Ishikawa (cell line): Measurements from ENCODE around the gene ZNF609.

Experiments used
- CEBPB ChIP-seq: IDR thresholded peaks from 2 replicates; pipeline ENCODE4 v1.6.1; 2012
- CREB1 ChIP-seq: IDR thresholded peaks from 2 replicates; pipeline ENCODE4 v1.6.1; 2012; ENCODE audit warnings: low read depth
- EGR1 ChIP-seq: IDR thresholded peaks from 2 replicates; pipeline ENCODE4 v1.6.1; 2012
- EP300 ChIP-seq: IDR thresholded peaks from 2 replicates; pipeline ENCODE4 v1.6.1; 2012; ENCODE audit warnings: borderline replicate concordance
- FOXM1 ChIP-seq: IDR thresholded peaks from 2 replicates; pipeline ENCODE4 v1.6.1; 2012; ENCODE audit warnings: low read depth, borderline replicate concordance
- NFIC ChIP-seq: IDR thresholded peaks from 2 replicates; pipeline ENCODE4 v1.6.1; 2012
- RAD21 ChIP-seq: IDR thresholded peaks from 2 replicates; pipeline ENCODE4 v1.6.1; 2012; ENCODE audit warnings: low read depth
- TAF1 ChIP-seq: IDR thresholded peaks from 2 replicates; pipeline ENCODE4 v1.6.1; 2012; ENCODE audit warnings: low read depth, mild to moderate bottlenecking
- TCF12 ChIP-seq: IDR thresholded peaks from 2 replicates; pipeline ENCODE4 v1.6.1; 2012; ENCODE audit warnings: low read depth
- TEAD4 ChIP-seq: IDR thresholded peaks from 2 replicates; pipeline ENCODE4 v1.6.1; 2012
- USF1 ChIP-seq: IDR thresholded peaks from 2 replicates; pipeline ENCODE4 v1.6.1; 2012
- YY1 ChIP-seq: IDR thresholded peaks from 2 replicates; pipeline ENCODE4 v1.6.1; 2012; ENCODE audit warnings: low read depth
- ZBTB7A ChIP-seq: IDR thresholded peaks from 2 replicates; pipeline ENCODE4 v1.6.1; 2012; ENCODE audit warnings: low read depth
- TF ChIP-seq, protein P1 (sequence below): IDR thresholded peaks from 2 replicates; pipeline ENCODE4 v1.6.1; 2012; ENCODE audit warnings: low read depth, mild to moderate bottlenecking
- TF ChIP-seq, protein P2 (sequence below): IDR thresholded peaks from 2 replicates; pipeline ENCODE4 v1.6.1; 2012

Gene ZNF609

DNA sequence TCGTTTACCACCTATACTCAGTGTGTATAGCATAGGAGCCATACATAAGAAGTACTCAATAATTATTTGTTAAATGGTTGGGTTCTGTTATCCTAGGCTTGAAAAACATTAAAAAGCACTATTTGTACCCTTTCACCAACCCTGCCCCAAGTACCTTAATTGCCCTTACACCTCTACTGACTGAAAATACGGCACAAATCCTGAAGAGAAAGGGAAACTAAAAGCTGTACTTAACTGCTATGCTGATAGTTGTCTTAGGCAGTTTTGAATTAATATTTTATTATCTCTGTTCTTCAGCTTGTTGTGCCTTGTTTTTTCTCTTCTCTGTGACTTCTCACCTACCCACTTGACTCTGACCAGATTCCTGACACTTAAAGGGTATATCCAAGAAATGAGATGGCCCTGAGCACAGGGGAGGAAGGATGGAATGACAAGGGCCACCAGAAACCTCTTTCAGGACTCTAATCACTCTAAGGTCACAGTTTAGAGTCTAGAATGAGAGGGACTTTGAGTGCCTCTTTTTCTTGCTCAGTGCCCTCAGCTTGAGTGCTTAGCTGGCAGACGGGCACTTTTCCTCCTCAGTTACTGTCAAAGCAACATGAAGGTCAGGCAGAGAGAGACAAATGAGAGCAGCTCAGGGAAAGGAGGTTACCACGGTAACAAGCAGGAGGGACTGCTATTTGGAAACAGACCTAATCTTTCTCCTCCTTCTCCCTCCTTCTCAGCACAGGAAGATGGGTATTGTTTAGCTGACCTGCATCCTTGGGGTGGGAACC is 136.5 kb downstream of the ZNF609 start:
- TF ChIP-seq TCF12 (no peak), CREB1 (no peak), RAD21 (no peak), ZBTB7A (no peak), USF1 (no peak), YY1 (no peak), EP300 (no peak), NFIC (no peak), TEAD4 (no peak), FOXM1 (no peak)
- TF ChIP-seq, protein P1, sequence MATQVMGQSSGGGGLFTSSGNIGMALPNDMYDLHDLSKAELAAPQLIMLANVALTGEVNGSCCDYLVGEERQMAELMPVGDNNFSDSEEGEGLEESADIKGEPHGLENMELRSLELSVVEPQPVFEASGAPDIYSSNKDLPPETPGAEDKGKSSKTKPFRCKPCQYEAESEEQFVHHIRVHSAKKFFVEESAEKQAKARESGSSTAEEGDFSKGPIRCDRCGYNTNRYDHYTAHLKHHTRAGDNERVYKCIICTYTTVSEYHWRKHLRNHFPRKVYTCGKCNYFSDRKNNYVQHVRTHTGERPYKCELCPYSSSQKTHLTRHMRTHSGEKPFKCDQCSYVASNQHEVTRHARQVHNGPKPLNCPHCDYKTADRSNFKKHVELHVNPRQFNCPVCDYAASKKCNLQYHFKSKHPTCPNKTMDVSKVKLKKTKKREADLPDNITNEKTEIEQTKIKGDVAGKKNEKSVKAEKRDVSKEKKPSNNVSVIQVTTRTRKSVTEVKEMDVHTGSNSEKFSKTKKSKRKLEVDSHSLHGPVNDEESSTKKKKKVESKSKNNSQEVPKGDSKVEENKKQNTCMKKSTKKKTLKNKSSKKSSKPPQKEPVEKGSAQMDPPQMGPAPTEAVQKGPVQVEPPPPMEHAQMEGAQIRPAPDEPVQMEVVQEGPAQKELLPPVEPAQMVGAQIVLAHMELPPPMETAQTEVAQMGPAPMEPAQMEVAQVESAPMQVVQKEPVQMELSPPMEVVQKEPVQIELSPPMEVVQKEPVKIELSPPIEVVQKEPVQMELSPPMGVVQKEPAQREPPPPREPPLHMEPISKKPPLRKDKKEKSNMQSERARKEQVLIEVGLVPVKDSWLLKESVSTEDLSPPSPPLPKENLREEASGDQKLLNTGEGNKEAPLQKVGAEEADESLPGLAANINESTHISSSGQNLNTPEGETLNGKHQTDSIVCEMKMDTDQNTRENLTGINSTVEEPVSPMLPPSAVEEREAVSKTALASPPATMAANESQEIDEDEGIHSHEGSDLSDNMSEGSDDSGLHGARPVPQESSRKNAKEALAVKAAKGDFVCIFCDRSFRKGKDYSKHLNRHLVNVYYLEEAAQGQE: no peak

GRCh38 chr15:64597477-64597822 is 137.1 kb downstream of the ZNF609 start:
- TF ChIP-seq EP300 (no peak), NFIC (no peak; the same call in 1 of the 2 replicates), RAD21 (no peak), FOXM1 (no peak), EGR1 (no peak), YY1 (no peak), TCF12 (no peak), TEAD4 (no peak), ZBTB7A (no peak), CEBPB (no peak), TAF1 (no peak), CREB1 (no peak), USF1 (no peak)
- TF ChIP-seq, protein P1: no peak
- TF ChIP-seq, protein P2, sequence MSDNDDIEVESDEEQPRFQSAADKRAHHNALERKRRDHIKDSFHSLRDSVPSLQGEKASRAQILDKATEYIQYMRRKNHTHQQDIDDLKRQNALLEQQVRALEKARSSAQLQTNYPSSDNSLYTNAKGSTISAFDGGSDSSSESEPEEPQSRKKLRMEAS: no peak

DNA sequence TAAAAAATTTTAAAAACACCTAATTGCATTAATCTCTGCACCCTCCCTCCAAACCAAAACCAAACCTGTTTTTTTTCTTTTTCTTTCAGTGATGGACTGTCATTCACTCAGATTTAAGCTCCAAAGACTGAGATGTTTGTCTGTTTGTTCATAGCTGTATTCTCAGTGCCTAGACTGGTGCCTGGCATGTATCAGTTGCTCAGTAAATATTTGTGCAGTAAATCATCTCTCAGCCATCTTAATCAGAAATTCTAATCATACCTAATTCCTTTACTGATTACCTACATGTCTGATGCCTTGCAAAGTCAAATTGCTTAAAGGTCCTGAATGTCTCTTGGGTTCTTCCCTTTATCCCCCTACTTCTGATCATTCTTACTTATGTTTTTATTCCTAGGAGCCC is 138.8 kb downstream of the ZNF609 start:
- TF ChIP-seq CEBPB (no peak), USF1 (no peak), ZBTB7A (no peak), CREB1 (no peak), EGR1 (no peak), NFIC (no peak), TAF1 (no peak), RAD21 (no peak), FOXM1 (no peak), YY1 (no peak), TCF12 (no peak), EP300 (no peak)

GRCh38 chr15:64599716-64600115 is 139.3 kb downstream of the ZNF609 start:
- TF ChIP-seq NFIC: no peak
- no peak for TF ChIP-seq RAD21
- no peak for TF ChIP-seq CEBPB

GRCh38 chr15:64600794-64601193 is 140.4 kb downstream of the ZNF609 start:
- TF ChIP-seq ZBTB7A (no peak), TCF12 (no peak), FOXM1 (no peak), CREB1 (no peak), EGR1 (no peak), NFIC (no peak), TAF1 (no peak), RAD21 (no peak), EP300 (no peak), CEBPB (no peak), YY1 (no peak), TEAD4 (no peak), USF1 (no peak)
- TF ChIP-seq, protein P1: no peak
- TF ChIP-seq, protein P2: no peak
